ENCODE measurements around the gene STX1B.

STX1B gene

GRCh38 chr16:30979170-30980022, 31.0 kb downstream of the STX1B start:
- DNase-seq (ENCODE audit: low read depth in 2 of 2) = no peak

GRCh38 chr16:30977502-30977901, 32.9 kb downstream of the STX1B start:
- no peak for DNase-seq (ENCODE audit: low read depth in 2 of 2)

GRCh38 chr16:30976486-30976885, 34.0 kb downstream of the STX1B start:
- DNase-seq (ENCODE audit: low read depth in 2 of 2) = no peak

- no peak for DNase-seq (ENCODE audit: low read depth in 2 of 2)
Observed at GRCh38 chr16:30974348-30974747, 36.1 kb downstream of the STX1B start.

- no peak for DNase-seq (ENCODE audit: low read depth in 2 of 2)
Observed at GRCh38 chr16:30972872-30973271, 37.6 kb downstream of the STX1B start.

GRCh38 chr16:30971298-30971697, 39.1 kb downstream of the STX1B start:
- no peak for DNase-seq (ENCODE audit: low read depth in 2 of 2)

- no peak for DNase-seq (ENCODE audit: low read depth in 2 of 2)
Observed at GRCh38 chr16:30969246-30969842, 41.1 kb downstream of the STX1B start.

GRCh38 chr16:30967795-30968194, 42.6 kb downstream of the STX1B start:
- no peak for DNase-seq (ENCODE audit: low read depth in 2 of 2)

- no peak for DNase-seq (ENCODE audit: low read depth in 2 of 2)
Observed at GRCh38 chr16:30966033-30966619, 44.3 kb downstream of the STX1B start.

GRCh38 chr16:30965436-30965835, 45.0 kb downstream of the STX1B start:
- no peak for DNase-seq (ENCODE audit: low read depth in 2 of 2)

GRCh38 chr16:30964574-30965226, 45.7 kb downstream of the STX1B start:
- DNase-seq (ENCODE audit: low read depth in 2 of 2) = no peak

- DNase-seq (ENCODE audit: low read depth in 2 of 2) = no peak
Observed at GRCh38 chr16:30963925-30964511, 46.4 kb downstream of the STX1B start.

- DNase-seq (ENCODE audit: low read depth in 2 of 2) = no peak
Observed at GRCh38 chr16:30961384-30961783, 49.1 kb downstream of the STX1B start.

- DNase-seq (ENCODE audit: low read depth in 2 of 2) = no peak
Observed at GRCh38 chr16:30958175-30959079, 52.0 kb downstream of the STX1B start.

- DNase-seq (ENCODE audit: low read depth in 2 of 2) = peak; percentile 92 to 97
Observed at GRCh38 chr16:30957456-30958174, 52.8 kb downstream of the STX1B start, which contains the start of gene SETD1A. TSS of gene SETD1A (plus strand) at chr16:30957754. CDS start at chr16:30958732, 978 bp downstream.

- DNase-seq (ENCODE audit: low read depth in 2 of 2) = peak; percentile 69 to 83
Observed at GRCh38 chr16:30956601-30957455, 53.6 kb downstream of the STX1B start.

GRCh38 chr16:30954993-30955392, 55.4 kb downstream of the STX1B start:
- no peak for DNase-seq (ENCODE audit: low read depth in 2 of 2)

- DNase-seq (ENCODE audit: low read depth in 2 of 2) = peak in 1 of 2 donors; percentile 42
Observed at GRCh38 chr16:30953511-30954124, 56.8 kb downstream of the STX1B start.

- DNase-seq (ENCODE audit: low read depth in 2 of 2) = no peak
Observed at GRCh38 chr16:30953111-30953510, 57.3 kb downstream of the STX1B start.
